Measurements from ENCODE around the gene RRAS. TPM values are rescaled to one million over a fixed set of nuclear protein-coding genes. Genes with fewer than 3 reads are reported as not detected.

Gene RRAS
- polyA plus RNA-seq, 2 donors: 45.1 to 46.0 TPM

DNA sequence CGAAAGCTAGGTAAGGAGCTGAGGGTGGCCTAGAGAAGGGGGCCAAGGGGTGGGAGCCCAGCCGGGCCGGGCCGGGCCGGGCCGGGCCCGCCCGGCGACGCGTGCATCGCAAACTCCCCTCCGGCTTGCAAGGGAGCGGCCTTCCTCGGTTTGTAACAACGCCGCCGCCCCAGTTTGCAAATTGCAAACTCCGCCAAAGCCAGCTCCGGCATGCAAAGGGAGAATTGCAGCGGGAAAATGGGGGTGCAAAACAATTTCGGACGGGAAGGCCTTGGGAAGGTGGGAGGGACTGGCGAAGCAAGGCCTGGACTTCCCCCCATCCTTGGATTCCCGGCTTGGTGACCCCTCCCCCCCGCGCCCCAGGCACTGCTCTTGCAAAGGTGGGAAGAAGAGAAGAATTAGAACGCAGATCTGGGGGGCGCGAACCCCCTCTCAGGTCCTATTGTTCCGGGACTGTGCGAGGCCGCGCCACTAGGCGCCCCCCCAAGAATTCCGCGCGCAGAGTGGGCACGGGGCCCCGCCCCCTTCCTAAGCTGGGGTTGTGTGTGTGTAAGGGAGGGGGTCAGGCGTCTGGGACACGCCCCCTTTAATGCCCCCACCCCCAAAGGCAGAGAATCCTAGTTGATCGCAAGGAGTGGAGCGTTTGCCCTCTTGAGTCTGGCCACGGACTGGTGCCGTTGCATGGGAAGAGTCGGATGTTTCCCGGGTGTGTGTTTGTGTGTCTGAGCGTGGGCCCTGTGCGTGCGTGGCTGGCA is 48.0 kb downstream of the RRAS start:
- 0 to 1% methylated on average over 39 to 51 of the region's 51 CpGs for WGBS, 2 donors
- Histone ChIP-seq H3K9me3 (ENCODE audit: control insufficient read depth in 2 of 2, insufficient read depth in 1 of 2, low read depth in 1 of 2, low read length in 1 of 2) (no peaks in the 10 kb centered on the region), H3K27me3 (ENCODE audit: control insufficient read depth in 1 of 2, insufficient read depth in 2 of 2, low read length in 2 of 2) (no peaks in the 10 kb centered on the region), H3K4me3 (ENCODE audit: low read depth in 1 of 2, low read length in 2 of 2) (peak overlapping the region; percentile 68 to 77), H3K4me1 (ENCODE audit: control insufficient read depth in 2 of 2, insufficient read depth in 2 of 2, low read length in 1 of 2) (peaks cover 3% of the 10 kb centered on the region in 2 donors), H3K27ac (ENCODE audit: low read depth in 2 of 2, low read length in 1 of 2) (peak overlapping the region; percentile 92 to 96), H3K36me3 (ENCODE audit: control insufficient read depth in 2 of 2, insufficient read depth in 2 of 2, low read length in 1 of 2) (peaks cover 0 to 20% of the 10 kb centered on the region in 2 donors)

DNA sequence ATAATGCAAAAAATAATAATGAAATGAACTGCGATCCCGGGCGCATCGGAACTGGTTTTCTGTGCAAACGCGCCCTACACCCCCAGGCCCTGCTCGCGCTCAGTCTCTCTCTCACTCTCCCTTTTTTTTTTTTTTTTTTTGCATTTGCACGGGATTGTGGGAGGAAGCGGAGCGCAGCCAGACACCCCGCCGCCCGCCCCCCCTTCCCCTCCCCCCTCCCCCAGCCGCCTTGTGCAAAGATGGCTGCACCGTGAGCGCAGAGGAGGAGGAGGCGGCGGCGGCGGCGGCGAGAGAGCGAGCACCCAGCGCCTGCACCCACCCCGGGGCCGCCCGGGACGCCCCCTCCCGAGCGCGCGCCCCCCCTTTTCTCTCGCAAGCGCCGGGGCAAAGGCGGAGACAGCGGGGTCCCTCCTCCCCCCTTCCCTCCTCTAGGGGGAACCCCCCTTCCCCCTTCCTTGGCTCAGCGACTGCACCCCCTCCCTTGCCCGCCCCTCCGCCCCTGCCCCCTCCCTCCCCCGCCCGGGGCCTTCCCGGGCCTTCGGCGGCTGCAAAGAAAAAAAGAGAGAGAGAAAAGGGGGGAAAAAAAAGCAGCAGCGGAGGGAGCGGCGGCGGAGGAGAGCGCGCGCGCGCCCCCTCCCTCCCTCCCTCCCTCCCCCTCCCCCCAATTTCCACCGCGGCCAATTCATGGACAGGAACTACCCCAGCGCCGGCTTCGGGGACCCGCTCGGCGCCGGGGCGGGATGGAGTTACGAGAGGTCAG is 48.8 kb downstream of the RRAS start, which contains the start of gene PRR12:
Gene PRR12 (plus strand): TSS at position 212 of the 760 bp plus-strand sequence. CDS start 473 bp downstream, at position 685.
- Histone ChIP-seq H3K27me3 (ENCODE audit: control insufficient read depth in 1 of 2, insufficient read depth in 2 of 2, low read length in 2 of 2) (no peaks in the 10 kb centered on the region), H3K9me3 (ENCODE audit: control insufficient read depth in 2 of 2, insufficient read depth in 1 of 2, low read depth in 1 of 2, low read length in 1 of 2) (no peaks in the 10 kb centered on the region), H3K4me3 (ENCODE audit: low read depth in 1 of 2, low read length in 2 of 2) (peak within 1 kb of the TSS; percentile 68 to 77), H3K36me3 (ENCODE audit: control insufficient read depth in 2 of 2, insufficient read depth in 2 of 2, low read length in 1 of 2) (peaks cover 0 to 12% of the 10 kb centered on the region in 2 donors), H3K27ac (ENCODE audit: low read depth in 2 of 2, low read length in 1 of 2) (peak within 1 kb of the TSS; percentile 92 to 96), H3K4me1 (ENCODE audit: control insufficient read depth in 2 of 2, insufficient read depth in 2 of 2, low read length in 1 of 2) (peaks cover 3% of the 10 kb centered on the region in 2 donors)
- 0% methylated on average over 24 to 51 of the region's 66 CpGs for WGBS, 2 donors

DNA sequence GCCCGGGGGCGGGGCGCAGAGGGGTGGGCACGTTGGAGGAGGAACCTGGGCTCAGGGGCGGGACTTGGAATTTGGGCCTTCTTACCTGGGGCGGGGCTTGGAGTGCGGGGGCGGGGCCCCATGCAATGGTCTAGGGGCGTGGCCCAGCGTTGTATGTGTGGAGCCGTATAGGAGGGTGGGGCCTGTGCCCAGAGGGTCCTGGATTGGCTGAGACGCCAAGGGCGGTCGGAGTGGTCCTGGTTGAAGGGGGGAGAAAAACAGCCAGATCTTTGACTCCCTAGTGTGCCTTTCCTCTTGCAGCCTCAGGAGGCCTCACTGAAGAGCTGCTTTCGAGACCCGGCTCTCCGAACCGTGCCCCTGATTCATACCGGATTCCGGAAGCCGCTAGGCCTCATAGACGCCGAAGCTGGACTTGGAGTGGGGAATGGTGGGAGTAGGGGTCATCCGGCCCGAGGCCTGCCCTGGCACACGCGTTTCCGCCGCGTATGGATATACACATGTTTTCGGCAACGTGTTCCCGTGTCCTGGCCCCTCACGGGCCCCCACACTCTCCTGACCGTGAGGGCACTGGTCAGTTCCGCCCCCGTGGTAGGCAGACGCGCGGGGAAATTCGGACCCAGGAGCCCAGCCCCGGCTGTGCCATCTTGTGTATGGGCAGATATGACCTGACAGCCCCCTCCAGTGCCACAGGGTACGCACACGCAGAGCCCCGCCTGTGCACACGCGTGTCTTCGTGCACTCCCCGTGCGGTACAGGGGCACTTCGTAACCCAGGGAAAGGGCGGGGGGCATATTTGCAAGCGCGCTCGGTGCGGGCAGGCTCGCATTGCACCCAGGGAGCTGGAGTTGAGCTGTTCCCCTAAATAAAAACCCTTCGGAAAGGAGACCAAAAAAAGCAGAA is 49.6 kb downstream of the RRAS start:
- H3K4me1 ChIP-seq (ENCODE audit: control insufficient read depth in 2 of 2, insufficient read depth in 2 of 2, low read length in 1 of 2): peaks cover 3% of the 10 kb centered on the region in 2 donors
- H3K27me3 ChIP-seq (ENCODE audit: control insufficient read depth in 1 of 2, insufficient read depth in 2 of 2, low read length in 2 of 2): no peaks in the 10 kb centered on the region
- no peaks in the 10 kb centered on the region for H3K9me3 ChIP-seq (ENCODE audit: control insufficient read depth in 2 of 2, insufficient read depth in 1 of 2, low read depth in 1 of 2, low read length in 1 of 2)
- H3K4me3 ChIP-seq (ENCODE audit: low read depth in 1 of 2, low read length in 2 of 2): peak overlapping the region; percentile 58 to 77
- peak overlapping the region; percentile 92 to 96 for H3K27ac ChIP-seq (ENCODE audit: low read depth in 2 of 2, low read length in 1 of 2)
- H3K36me3 ChIP-seq (ENCODE audit: control insufficient read depth in 2 of 2, insufficient read depth in 2 of 2, low read length in 1 of 2): peaks cover 0 to 6% of the 10 kb centered on the region in 2 donors
- WGBS, 2 donors: 0% methylated on average over 50 to 58 of the region's 58 CpGs

DNA sequence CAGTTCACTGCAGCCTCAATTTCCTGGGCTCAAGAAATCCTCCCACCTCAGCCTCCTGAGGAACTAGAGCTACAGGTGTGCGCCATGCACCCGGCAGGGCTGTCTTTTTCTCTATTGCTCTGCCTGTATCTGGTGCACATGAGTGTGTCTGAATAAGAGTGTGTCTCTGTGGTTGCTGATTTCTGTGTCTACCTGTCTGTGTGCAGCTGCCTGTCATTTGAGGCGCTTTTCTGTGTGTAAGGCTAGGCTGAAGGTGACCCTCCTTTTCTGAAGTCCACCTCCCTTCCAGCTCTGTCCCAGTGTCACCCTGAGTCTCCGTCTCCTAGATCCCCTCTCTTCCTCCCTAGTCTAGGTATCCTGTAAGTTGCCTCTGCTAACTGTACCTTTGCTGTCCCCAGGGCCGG is 50.4 kb downstream of the RRAS start:
- Histone ChIP-seq H3K27ac (ENCODE audit: low read depth in 2 of 2, low read length in 1 of 2) (peak overlapping the region; percentile 66 to 70), H3K4me1 (ENCODE audit: control insufficient read depth in 2 of 2, insufficient read depth in 2 of 2, low read length in 1 of 2) (peaks cover under 1 to 2% of the 10 kb centered on the region in 2 donors), H3K9me3 (ENCODE audit: control insufficient read depth in 2 of 2, insufficient read depth in 1 of 2, low read depth in 1 of 2, low read length in 1 of 2) (no peaks in the 10 kb centered on the region), H3K4me3 (ENCODE audit: low read depth in 1 of 2, low read length in 2 of 2) (no peak overlapping the region), H3K27me3 (ENCODE audit: control insufficient read depth in 1 of 2, insufficient read depth in 2 of 2, low read length in 2 of 2) (no peaks in the 10 kb centered on the region), H3K36me3 (ENCODE audit: control insufficient read depth in 2 of 2, insufficient read depth in 2 of 2, low read length in 1 of 2) (peaks cover 0 to 4% of the 10 kb centered on the region in 2 donors)
- 46 to 49% methylated on average over 5 of the region's 5 CpGs for WGBS, 2 donors

DNA sequence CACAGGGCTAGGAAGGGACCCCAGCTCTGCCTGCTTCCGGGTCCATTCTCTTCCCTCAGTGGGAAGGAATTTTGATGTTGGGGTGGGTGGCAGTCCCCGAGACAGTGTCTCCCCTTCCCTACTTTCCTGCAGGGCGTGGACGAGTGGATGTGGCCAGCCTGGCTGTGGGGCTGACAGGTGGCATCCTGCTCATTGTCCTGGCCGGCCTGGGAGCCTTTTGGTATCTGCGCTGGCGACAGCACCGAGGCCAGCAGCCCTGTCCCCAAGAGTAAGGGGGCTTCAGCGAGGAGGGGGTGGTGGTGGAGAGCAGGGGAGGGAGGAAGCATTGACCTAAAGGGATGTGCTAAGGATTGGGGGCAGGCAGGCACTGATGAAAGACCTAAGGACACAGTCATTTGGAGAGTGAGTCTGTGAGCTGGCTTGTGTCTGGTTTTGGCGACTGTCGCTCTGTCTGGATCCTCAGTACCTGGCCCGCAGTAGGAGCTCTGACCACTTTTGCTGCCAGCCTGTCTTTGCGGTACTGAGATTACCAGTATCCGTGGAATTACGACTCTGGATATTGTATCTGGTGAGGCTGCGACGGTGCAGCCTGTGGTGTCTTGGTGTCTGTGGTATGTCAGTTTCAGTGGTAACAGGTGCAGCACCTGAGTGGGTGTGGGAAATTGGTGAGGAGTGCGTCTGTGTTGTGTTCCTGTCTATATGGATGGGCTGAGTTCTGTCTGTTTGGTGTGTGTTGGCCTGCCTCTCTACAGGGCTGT is 51.4 kb downstream of the RRAS start:
- Histone ChIP-seq H3K4me1 (ENCODE audit: control insufficient read depth in 2 of 2, insufficient read depth in 2 of 2, low read length in 1 of 2) (no peaks in the 10 kb centered on the region), H3K36me3 (ENCODE audit: control insufficient read depth in 2 of 2, insufficient read depth in 2 of 2, low read length in 1 of 2) (no peaks in the 10 kb centered on the region), H3K27ac (ENCODE audit: low read depth in 2 of 2, low read length in 1 of 2) (no peak overlapping the region), H3K9me3 (ENCODE audit: control insufficient read depth in 2 of 2, insufficient read depth in 1 of 2, low read depth in 1 of 2, low read length in 1 of 2) (no peaks in the 10 kb centered on the region), H3K27me3 (ENCODE audit: control insufficient read depth in 1 of 2, insufficient read depth in 2 of 2, low read length in 2 of 2) (no peaks in the 10 kb centered on the region), H3K4me3 (ENCODE audit: low read depth in 1 of 2, low read length in 2 of 2) (no peak overlapping the region)
- 80 to 83% methylated on average over 18 of the region's 18 CpGs for WGBS, 2 donors

DNA sequence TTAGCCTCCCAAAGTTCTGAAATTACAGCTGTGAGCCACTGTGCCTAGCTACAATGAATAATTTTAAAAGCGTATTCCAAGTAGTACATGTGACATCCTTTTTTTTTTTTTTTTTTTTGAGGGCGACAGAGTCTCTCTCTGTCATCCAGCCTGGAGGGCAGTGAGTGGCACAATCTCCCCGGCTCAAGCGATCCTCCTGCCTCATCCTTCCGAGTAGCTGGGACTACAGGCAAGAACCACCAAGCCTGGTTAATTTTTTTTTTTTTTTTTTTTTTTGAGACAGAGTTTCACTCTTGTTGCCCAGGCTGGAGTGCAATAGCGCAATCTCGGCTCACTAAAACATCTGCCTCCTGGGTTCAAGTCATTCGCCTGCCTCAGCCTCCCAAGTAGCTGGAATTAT is 52.7 kb downstream of the RRAS start:
- Histone ChIP-seq H3K27me3 (ENCODE audit: control insufficient read depth in 1 of 2, insufficient read depth in 2 of 2, low read length in 2 of 2) (no peaks in the 10 kb centered on the region), H3K4me3 (ENCODE audit: low read depth in 1 of 2, low read length in 2 of 2) (no peak overlapping the region), H3K36me3 (ENCODE audit: control insufficient read depth in 2 of 2, insufficient read depth in 2 of 2, low read length in 1 of 2) (no peaks in the 10 kb centered on the region), H3K9me3 (ENCODE audit: control insufficient read depth in 2 of 2, insufficient read depth in 1 of 2, low read depth in 1 of 2, low read length in 1 of 2) (no peaks in the 10 kb centered on the region), H3K27ac (ENCODE audit: low read depth in 2 of 2, low read length in 1 of 2) (no peak overlapping the region), H3K4me1 (ENCODE audit: control insufficient read depth in 2 of 2, insufficient read depth in 2 of 2, low read length in 1 of 2) (no peaks in the 10 kb centered on the region)
- WGBS, 2 donors: 89 to 91% methylated on average over 8 of the region's 8 CpGs

Other genes starting within 250 kb of the RRAS start
- not detected for gene PTH2, start 216.7 kb downstream of the RRAS start, polyA plus RNA-seq
- not detected for gene GFY, start 214.8 kb downstream of the RRAS start, polyA plus RNA-seq
- gene SLC17A7, start 198.6 kb downstream of the RRAS start, polyA plus RNA-seq: under 1 TPM; 0.28 to 0.29 TPM
- 10 to 100 TPM; 63.5 to 65.3 TPM for gene PIH1D1, start 188.3 kb downstream of the RRAS start, polyA plus RNA-seq
- 10 to 100 TPM; 29.4 to 29.9 TPM for gene ALDH16A1, start 186.9 kb downstream of the RRAS start, polyA plus RNA-seq
- gene FLT3LG, start 165.9 kb downstream of the RRAS start, polyA plus RNA-seq: 1 to 10 TPM; 7.2 to 9.5 TPM
- gene RPL13A, start 152.5 kb downstream of the RRAS start, polyA plus RNA-seq: 1,000 to 10,000 TPM; 1,631 to 2,695 TPM
- gene RPS11, start 143.7 kb downstream of the RRAS start, polyA plus RNA-seq: 1,000 to 10,000 TPM; 3,079 to 3,912 TPM
- 10 to 100 TPM; 27.7 to 36.9 TPM for gene FCGRT, start 127.5 kb downstream of the RRAS start, polyA plus RNA-seq
- gene RCN3, start 112.1 kb downstream of the RRAS start, polyA plus RNA-seq: 1 to 10 TPM; 4.2 to 7.8 TPM
- 10 to 100 TPM; 57.9 to 61.8 TPM for gene NOSIP, start 59.6 kb downstream of the RRAS start, polyA plus RNA-seq
- 10 to 100 TPM; 10.1 to 12.7 TPM for gene PRRG2, start 58.8 kb downstream of the RRAS start, polyA plus RNA-seq
- 10 to 100 TPM in 1 of 2 donors, 1 to 10 TPM in 1; 4.8 to 11.2 TPM for gene PRR12, start 49.0 kb downstream of the RRAS start, polyA plus RNA-seq
- gene SCAF1, start 2.1 kb upstream of the RRAS start, polyA plus RNA-seq: 10 to 100 TPM; 16.9 to 26.7 TPM
- gene IRF3, start 25.7 kb upstream of the RRAS start, polyA plus RNA-seq: 10 to 100 TPM; 49.2 to 75.0 TPM
- gene BCL2L12, start 25.8 kb upstream of the RRAS start, polyA plus RNA-seq: 10 to 100 TPM in 1 of 2 donors, 1 to 10 TPM in 1; 10.0 to 21.4 TPM
- gene PRMT1, start 37.1 kb upstream of the RRAS start, polyA plus RNA-seq: 100 to 1,000 TPM in 1 of 2 donors, 10 to 100 TPM in 1; 72.5 to 146 TPM
- gene ADM5, start 49.5 kb upstream of the RRAS start, polyA plus RNA-seq: 1 to 10 TPM; 1.6 to 2.0 TPM
- gene CPT1C, start 51.0 kb upstream of the RRAS start, polyA plus RNA-seq: 1 to 10 TPM; 1.8 to 4.1 TPM
- gene TSKS, start 123.2 kb upstream of the RRAS start, polyA plus RNA-seq: under 1 TPM; 0.06 to 0.55 TPM
- gene AP2A1, start 126.9 kb upstream of the RRAS start, polyA plus RNA-seq: 10 to 100 TPM; 37.4 to 40.7 TPM
- gene FUZ, start 173.1 kb upstream of the RRAS start, polyA plus RNA-seq: 10 to 100 TPM; 11.3 to 12.1 TPM
- gene MED25, start 178.1 kb upstream of the RRAS start, polyA plus RNA-seq: 10 to 100 TPM; 27.7 to 54.9 TPM
- 10 to 100 TPM; 59.1 to 92.8 TPM for gene PTOV1, start 211.0 kb upstream of the RRAS start, polyA plus RNA-seq
- gene PNKP, start 227.4 kb upstream of the RRAS start, polyA plus RNA-seq: 10 to 100 TPM; 27.5 to 65.1 TPM
- 10 to 100 TPM; 33.8 to 46.9 TPM for gene AKT1S1, start 237.2 kb upstream of the RRAS start, polyA plus RNA-seq
- gene TBC1D17, start 237.6 kb upstream of the RRAS start, polyA plus RNA-seq: 10 to 100 TPM; 21.8 to 32.6 TPM

Data from esophagus (tissue), 2 donors.